Upper lobe of left lung (tissue), 4 donors: ENCODE data around the gene STXBP6.

Experiments
- EP300 ChIP-seq, 4 donors: sonication (generic); formaldehyde crosslinking; IDR thresholded peaks; one replicate each; pipeline ENCODE4 v1.5.1; 2017; ENCODE audit warnings: antibody characterized with exemption in 4 of 4, control low read depth in 2 of 4
- TF ChIP-seq, protein P1 (sequence below), 6 experiments: fragments of 450-650 bp in 4 of 6; fragments of 200-600 bp in 2 of 6; sonication (generic) in 2 of 6; IDR thresholded peaks; one replicate each; pipeline ENCODE4 v1.5.1; 2016 to 2019; ENCODE audit warnings: antibody characterized with exemption in 6 of 6

DNA sequence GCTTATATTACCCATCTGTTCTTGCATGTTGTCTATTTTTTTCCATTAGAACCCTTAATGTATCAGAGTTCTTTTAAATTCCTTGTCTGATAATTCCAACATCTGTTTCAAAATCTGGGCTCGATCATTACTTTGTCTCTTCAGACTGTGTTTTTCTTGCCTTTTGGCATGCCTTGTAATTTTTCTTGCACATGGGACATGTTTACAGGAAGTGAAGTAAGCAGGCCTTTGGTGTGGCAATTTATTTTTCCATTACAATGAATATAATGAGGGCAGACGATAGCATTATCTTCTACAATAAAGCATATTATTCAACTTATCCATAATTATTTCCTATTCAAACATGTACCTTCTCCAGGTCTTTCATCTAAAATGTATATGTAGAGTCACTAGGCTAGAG is 48.3 kb downstream of the STXBP6 start:
- no peak for TF ChIP-seq EP300 (IDR thresholded peaks at IDR 0.05)
- TF ChIP-seq, protein P1, sequence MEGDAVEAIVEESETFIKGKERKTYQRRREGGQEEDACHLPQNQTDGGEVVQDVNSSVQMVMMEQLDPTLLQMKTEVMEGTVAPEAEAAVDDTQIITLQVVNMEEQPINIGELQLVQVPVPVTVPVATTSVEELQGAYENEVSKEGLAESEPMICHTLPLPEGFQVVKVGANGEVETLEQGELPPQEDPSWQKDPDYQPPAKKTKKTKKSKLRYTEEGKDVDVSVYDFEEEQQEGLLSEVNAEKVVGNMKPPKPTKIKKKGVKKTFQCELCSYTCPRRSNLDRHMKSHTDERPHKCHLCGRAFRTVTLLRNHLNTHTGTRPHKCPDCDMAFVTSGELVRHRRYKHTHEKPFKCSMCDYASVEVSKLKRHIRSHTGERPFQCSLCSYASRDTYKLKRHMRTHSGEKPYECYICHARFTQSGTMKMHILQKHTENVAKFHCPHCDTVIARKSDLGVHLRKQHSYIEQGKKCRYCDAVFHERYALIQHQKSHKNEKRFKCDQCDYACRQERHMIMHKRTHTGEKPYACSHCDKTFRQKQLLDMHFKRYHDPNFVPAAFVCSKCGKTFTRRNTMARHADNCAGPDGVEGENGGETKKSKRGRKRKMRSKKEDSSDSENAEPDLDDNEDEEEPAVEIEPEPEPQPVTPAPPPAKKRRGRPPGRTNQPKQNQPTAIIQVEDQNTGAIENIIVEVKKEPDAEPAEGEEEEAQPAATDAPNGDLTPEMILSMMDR (IDR thresholded peaks at IDR 0.05), result no peak
